T-helper 22 cell (primary cell): ENCODE results near the gene ESAM.
"Not testable (repeated sequence)": the region's sequence is repeated elsewhere in the genome, so short reads cannot be mapped to it uniquely, and the experiment has no call there.

Source experiments
- DNase-seq: peaks from one replicate; pipeline ENCODE4 v3.0.0-alpha.2; 2020; ENCODE audit warnings: low read depth

The ESAM gene

DNA sequence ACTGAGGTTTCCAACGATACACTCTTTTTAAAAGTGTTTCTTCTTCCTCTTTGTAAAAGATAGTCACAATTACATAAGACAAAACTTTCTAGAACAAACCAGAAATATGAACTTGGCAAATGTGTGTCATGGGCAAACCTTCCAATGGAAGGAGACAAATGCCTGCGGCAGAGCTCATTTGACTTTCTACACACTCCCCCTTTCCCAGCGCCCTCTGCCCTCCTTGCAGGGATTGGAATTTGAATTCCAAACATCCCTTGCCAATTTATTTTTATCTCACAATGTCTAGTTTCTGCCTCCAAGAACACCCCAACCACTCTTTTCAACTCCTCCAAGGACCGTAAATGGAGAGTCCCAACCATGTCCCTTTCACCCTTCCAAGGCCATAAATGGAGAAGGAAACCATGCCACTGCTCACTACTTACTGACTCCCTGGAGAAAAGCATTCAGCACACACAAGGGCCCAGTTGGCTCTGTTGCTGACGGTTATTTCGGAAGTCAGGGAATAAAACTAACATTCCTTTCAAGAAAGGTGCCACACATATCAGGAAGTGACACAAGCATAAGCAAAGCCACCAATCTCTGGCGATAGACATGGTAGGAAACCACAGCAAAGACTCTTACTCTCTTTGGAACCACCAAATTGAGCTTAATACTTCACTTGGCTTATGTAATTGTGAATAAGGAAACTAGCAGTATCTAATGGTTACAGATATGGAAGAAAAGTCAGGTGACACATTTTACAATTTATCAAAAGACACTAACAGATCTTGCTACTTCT lies 15.0 kb upstream of the ESAM start:
- no peak for DNase-seq

- not testable (repeated sequence) for DNase-seq
Measured at GRCh38 chr11:124770959-124771358, 8.9 kb upstream of the ESAM start.

DNA sequence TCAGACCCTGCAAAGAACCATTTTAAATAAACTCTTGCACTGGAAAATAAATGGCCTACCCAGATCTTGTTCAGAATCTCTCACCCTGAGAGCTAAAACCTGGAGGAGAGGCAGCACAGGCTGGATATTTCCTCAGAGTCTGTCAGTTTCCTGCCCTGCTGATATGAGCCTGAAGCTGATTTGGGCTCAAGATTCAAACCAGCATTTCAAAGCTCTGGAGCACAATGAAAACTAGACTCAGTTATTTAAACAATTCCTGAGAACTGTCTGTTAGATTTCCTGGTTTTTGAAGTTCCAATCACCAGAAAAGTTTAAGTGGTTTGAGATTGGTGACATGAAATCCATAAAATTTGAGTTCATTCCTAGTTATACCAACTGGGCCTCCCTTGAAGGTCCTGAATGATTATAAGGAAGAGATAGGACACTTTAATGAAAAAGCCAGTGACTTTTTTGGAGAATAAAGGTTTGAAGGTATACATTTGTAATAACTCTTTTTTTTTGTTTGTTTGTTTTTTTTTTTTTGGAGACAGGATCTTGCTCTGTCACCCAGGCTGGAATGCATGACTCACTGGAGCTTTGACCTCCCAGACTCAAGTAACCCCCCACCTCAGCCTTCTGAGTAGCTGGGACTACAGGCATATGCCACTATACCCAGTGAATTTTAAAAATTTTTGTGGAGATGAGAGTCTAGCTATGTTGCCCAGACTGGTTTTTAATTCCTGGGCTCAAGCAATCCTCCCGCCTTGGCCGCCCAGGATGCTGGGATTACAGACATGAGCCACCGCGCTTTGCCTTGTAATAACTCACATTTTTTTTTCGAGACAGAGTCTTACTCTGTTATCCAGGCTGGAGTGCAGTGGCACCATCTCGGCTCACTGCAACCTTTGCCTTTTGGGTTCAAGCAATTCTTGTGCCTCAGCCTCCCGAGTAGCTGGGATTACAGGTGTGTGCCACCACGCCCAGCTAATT lies 8.0 kb upstream of the ESAM start:
- no peak for DNase-seq

- DNase-seq: no peak
Measured at GRCh38 chr11:124768914-124769313, 6.8 kb upstream of the ESAM start.

DNA sequence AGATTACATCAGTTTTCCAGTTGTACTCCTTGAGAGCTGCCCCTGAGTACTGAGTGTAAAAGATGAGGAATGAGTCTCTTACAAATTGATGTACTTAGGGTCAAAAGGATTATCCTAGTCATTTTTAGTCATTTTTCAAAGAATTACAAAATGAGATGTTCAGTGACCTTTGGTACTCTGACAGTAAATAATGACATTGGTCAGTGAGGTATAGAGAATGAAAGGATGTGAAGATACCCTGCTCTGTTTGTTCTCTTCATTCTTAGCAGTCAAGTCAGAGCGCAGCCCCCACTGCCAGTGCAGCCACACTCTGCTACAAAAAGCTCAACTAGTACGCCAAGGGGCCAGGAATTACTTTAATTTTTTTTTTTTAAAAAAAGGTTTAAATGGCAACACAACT lies 4.1 kb upstream of the ESAM start:
- no peak for DNase-seq

- DNase-seq: peak; percentile 61
Measured at GRCh38 chr11:124763156-124763947, 1.3 kb upstream of the ESAM start.

DNA sequence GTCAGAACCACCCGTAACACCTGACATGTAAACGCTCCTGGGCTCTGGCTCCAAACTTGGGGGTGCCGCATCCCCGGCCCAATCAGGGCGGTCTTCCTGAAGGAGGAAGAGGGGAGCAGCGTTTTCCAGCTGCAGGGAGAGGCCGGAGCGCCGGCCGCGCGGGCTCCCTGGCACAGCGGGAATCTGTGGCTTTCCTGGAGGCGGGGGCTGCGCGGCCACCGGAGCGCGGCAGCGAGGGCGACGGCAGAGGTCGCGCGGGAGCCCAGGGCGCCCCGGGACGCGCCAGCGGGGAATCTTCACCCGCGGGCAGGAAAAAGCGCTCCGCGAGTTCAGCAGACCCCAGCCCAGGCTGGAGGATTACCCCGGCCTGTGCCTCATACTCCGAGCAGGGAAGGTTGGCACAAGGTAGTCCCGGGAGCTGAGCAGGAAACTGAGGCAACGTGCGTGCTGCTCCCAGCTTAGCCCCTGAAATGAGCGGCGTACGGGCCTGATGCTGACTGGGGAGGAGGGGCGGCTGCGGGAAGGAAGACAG lies 600 bp upstream of the ESAM start:
- no peak for DNase-seq

DNA sequence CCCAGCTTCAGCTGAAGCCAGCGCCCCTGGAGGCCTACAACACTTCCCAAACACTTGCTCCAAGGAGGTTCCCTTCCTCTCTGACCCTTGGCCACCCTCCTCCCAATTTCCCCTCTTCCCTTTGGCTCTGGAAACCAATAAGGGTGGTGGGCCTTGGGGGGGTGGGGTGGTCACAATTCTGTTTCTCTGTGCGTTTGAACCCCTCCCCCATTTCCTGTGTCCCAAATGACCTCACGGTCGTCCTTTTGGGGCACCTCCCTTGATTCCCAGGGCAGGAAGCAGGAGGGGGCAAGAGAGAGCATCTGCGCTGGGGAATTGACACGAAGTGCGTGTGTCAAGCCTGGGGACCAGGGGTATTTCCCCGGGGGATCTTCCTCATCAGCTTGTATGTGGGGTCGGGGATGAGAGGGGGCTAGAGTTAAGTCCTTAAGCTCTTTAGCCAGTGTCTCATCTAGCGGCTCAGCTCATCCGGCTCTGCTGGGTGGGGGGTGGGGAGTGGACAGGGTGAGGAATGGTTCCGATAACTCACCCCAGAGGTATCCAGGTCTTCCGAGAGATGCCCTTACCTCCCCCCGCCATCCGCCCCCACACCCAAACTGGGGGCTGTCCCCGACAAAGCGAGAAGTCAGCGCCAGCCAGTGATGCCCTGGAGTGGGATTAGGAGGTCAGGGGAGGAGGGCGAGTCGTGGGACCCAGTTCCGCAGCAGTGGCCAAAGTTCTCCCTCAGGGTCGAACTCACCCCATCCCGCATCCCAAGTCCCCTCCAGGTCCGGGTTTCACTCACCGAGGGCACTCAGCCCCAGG lies 587 bp downstream of the ESAM start:
- DNase-seq: no peak

- DNase-seq: no peak
Measured at GRCh38 chr11:124760806-124761205, 1.3 kb downstream of the ESAM start.

- no peak for DNase-seq
Measured at GRCh38 chr11:124760205-124760652, 1.9 kb downstream of the ESAM start.

DNA sequence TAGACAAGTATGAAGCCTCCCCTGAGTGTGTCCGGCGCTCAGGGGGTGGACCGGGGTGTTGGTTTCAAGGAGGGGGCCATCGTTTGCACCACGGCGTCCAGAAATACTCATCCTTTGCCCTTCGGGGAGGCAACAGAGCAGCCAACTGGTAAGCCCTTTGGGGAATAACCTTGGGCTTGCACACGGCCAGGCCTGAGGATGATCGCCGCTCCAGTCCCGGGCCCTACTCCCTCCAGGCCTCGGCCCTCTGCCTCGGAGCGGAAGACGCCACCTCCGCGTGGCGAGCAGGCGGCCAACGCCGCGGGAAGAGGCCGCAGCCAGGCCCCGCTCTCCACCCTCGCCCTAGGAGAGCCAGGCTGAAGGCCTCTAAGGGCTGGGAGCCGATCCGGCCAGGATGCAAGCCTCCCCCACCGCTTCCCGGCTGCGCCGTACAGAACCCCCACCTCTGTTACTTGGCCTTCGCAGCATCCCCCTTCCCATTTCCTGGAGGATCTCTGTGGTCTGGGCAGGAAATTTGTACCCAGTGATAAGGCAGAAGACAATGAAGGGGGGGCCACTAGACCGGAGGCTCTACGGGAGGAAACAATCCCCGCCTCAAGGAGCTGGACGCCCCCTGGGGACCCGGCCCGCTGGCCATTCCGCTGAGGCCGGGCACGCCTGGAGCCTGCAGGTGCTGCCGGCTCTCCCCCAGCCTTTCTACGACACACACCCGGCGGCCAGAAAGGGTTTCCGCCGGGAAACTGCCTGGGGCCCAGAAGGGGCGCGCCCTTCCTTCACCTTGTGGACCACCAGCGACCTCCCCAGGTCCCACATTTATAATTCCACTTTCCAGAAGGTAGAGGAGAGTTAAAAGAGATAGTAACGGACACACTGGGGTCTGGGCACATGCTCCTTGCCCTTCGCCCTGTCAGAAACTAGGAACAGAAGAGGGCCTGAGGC lies 2.6 kb downstream of the ESAM start:
- no peak for DNase-seq

DNA sequence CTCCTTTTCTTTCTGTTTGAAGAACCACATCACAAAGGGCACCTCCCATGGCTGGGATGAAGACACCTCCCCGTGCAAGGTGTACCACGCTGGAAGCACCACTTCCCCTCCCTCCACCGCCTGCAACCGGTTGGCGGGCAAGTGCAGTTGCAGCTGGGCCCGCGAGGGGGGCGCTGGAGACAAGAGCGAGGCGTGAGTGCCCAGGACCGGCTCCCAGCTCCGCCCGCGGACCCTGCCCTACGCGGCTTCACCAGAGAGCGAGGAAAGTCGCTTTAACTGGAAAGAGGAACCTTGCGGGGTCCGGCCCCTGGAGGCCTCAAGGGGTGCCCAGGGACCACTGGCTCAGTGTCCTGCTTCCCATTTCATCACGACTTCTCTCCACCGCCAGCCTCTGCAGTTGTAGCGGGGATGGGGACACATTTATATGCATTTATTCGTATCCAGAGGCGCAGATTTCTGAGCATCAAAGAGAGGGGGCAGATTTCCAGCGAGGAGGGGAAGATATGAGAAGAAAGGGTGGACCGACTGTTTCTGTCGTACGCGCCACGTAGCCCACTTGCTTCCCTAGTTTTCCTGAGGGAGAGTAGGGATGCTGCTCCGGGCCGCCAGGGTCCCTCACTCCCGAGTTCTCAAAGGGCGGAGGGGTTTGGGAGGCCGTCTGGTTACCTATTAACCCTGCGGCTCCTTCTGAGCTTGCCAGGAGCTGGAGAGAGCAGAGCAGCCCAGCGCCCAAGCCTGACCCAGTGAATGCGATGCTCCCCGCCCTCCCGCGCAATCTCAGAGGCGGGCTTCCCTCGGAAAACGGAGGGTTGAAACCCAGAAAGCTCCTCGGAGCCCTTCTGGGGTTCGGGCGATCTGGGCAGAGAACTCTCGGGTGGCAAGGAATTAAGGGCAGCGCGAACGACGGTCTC lies 3.5 kb downstream of the ESAM start:
- DNase-seq: peak; percentile 39

DNA sequence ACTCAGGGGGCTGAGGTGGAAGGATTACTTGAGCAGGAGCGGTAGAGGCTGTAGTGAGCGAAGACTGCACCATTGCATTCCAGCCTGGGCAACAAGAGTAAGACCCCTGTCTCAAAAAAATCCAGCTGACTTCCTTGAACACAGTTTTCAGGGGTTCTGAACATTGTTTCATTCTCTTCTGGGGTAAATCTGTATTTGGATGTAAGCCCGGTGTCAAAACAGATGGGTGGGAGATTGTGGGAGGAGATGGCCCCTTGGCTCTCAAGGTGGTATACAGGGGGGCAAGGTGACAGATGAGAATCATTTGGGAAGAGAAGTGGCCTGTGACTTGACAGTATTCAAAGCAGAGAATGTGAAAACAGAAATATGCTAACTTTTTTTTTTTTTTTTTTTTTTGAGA lies 4.8 kb downstream of the ESAM start:
- DNase-seq: no peak

DNA sequence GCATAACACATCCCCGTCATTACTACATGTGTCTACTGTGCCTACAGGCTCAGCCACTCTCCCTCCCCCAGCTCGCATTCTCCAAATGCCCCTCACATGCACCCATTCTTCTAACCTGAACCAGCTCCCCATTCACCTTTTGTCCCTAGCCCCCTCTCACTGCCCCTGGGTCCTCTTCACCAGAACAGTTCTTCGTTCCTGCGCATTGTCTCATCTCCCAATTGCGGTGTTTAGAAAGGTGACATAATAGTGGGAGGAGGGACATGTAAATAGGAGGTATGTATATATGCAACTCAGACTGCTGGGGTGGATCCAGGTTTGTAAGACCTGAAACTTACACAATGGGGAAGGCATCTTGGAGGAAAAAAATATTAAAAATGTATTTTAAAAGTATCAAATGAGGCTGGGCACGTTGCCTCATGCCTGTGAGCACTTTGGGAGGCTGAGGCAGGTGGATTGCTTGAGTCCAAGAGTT lies 5.3 kb downstream of the ESAM start:
- DNase-seq: no peak

DNA sequence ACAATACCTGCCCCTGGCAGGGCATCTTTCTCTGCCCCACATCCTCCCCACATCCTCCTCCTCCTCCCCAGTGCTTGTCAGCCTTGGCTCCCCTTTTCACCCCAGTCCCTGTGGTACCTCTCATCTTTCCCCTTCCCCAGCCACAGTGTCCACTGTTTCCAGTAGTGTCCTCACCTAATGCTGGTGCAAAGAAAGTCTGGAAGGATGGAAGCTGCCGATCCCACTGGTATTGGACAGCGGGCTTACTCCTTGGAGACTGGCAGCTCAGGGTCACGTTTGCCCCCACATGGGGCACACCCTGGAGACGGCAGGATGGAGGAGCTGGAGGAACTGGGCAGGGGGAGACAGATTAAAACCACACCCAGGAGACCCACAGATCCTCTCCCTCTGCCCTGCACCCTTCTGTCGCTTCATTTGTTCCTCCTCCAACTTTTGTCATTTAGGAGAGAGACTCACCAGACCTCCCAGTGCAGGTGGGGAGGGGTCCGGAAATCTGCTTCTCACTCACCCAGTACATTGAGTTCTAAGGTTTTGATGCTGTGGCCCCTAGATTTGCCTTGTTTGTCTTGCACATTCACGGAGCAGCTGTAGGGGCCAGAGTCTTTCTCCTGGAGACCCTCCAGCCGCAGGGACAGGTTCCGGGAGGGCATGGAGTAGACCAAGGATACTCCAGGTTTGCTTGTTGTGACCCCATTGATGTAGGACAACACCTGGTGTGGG lies 5.9 kb downstream of the ESAM start:
- no peak for DNase-seq

DNA sequence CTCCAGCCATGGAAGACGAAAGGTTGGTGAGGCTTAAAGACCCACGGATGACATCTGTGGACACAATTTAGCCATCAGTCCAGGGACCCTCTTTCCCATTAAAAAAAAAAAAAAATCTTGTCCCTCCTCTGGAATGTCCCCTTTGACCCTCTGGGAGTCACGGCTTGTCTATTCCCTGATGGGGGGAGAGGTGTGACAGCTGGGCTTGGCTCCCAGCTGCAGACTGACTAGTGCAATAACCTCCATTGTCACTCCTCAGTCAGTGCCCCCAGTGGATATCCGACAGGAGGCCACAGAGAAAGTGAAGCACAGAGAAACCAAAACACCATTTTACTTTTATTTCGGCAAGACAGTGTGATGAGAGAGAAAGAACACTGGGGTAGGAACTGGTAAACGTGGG lies 7.4 kb downstream of the ESAM start:
- DNase-seq: no peak

- no peak for DNase-seq
Measured at GRCh38 chr11:124754309-124754708, 7.8 kb downstream of the ESAM start.

GRCh38 chr11:124753624-124754023 lies 8.5 kb downstream of the ESAM start:
- DNase-seq: no peak
